B cell (primary cell): Measurements from ENCODE around the gene GPD1. TPM values are rescaled to one million over a fixed set of nuclear protein-coding genes. Genes with fewer than 3 reads are reported as not detected.

ENCODE experiments used
- ATAC-seq: fragments of 200-7000 bp; cut with Tn5 transposase; one replicate; pipeline ENCODE4 v1.10.0; 2021; ENCODE audit warnings: low read depth, mild to moderate bottlenecking, moderate number of reproducible peaks, moderate library complexity
- CTCF ChIA-PET: fragments of 350-600 bp; sonication (Branson Sonifier 250); formaldehyde crosslinking; loops from one replicate; lab custom pipeline; 2021; ENCODE audit warnings: antibody characterized with exemption, inconsistent platforms; lab: Charles Lee
- POLR2A ChIA-PET: fragments of 350-600 bp; sonication (Branson Sonifier 250); formaldehyde crosslinking; loops from one replicate; lab custom pipeline; 2021; ENCODE audit warnings: antibody characterized with exemption; lab: Charles Lee
- DNase-seq: peaks from one replicate; pipeline ENCODE4 v3.0.0; 2013
- H2AFZ ChIP-seq: 2 replicates; pipeline ENCODE4 v1.6.1; 2012; ENCODE audit warnings: mild to moderate bottlenecking, low read depth, low read length; ENCODE audit not compliant: insufficient read depth, poor library complexity, severe bottlenecking
- H3K27ac ChIP-seq, 2 donors: 1 replicate in 1 of 2; 2 replicates in 1 of 2; pipeline ENCODE4 v1.5.1; 2012 to 2013; ENCODE audit warnings: low read length in 2 of 2, mild to moderate bottlenecking in 2 of 2, moderate library complexity in 1 of 2
- H3K27me3 ChIP-seq, 4 experiments: fragments of 200-600 bp in 1 of 4; sonication (generic) in 1 of 4; replicated peaks in 1 of 4; 1 replicate in 2 of 4; 2 replicates in 2 of 4; pipeline versions ENCODE4 v1.6.1 to v1.7.0; 2013 to 2016; ENCODE audit warnings: low read length in 3 of 4, mild to moderate bottlenecking in 2 of 4, mixed read lengths in 1 of 4, moderate library complexity in 1 of 4; ENCODE audit not compliant: insufficient read depth in 4 of 4, control insufficient read depth in 3 of 4; ENCODE audit errors: control extremely low read depth in 1 of 4
- H3K36me3 ChIP-seq, 2 experiments: replicated peaks in 1 of 2; 1 replicate in 1 of 2; 2 replicates in 1 of 2; pipeline versions ENCODE4 v1.6.1 to v1.7.1; 2013; ENCODE audit warnings: low read length in 1 of 2; ENCODE audit not compliant: insufficient read depth in 2 of 2, control insufficient read depth in 1 of 2; ENCODE audit errors: control extremely low read depth in 1 of 2, extremely low read depth in 1 of 2
- H3K4me1 ChIP-seq, 2 donors: fragments of 200-600 bp in 1 of 2; sonication (generic) in 1 of 2; 1 replicate in 1 of 2; 2 replicates in 1 of 2; pipeline versions ENCODE4 v1.5.1 to v1.6.1; 2013 to 2017; ENCODE audit warnings: low read length in 2 of 2; ENCODE audit not compliant: control insufficient read depth in 2 of 2, insufficient read depth in 2 of 2
- H3K4me2 ChIP-seq: replicated peaks from 2 replicates; pipeline ENCODE3; 2012; ENCODE audit warnings: mild to moderate bottlenecking, low read depth, low read length; ENCODE audit not compliant: poor library complexity, severe bottlenecking
- H3K4me3 ChIP-seq, 5 experiments: fragments of 200-600 bp in 1 of 5; sonication (generic) in 1 of 5; 1 replicate in 3 of 5; 2 replicates in 2 of 5; pipeline versions ENCODE4 v1.5.1 to v1.7.0; 2011 to 2016; ENCODE audit warnings: low read length in 4 of 5, mild to moderate bottlenecking in 4 of 5, low read depth in 2 of 5, control low read depth in 1 of 5, moderate library complexity in 1 of 5; ENCODE audit not compliant: insufficient read depth in 1 of 5; ENCODE audit errors: control extremely low read depth in 1 of 5, extremely low read depth in 1 of 5
- H3K79me2 ChIP-seq: fragments of 200-600 bp; sonication (generic); one replicate; pipeline ENCODE4 v1.6.0; 2016; ENCODE audit warnings: low read length; ENCODE audit not compliant: control insufficient read depth, insufficient read depth
- H3K9ac ChIP-seq: fragments of 200-600 bp; sonication (generic); 2 replicates; pipeline ENCODE4 v1.6.1; 2017; ENCODE audit warnings: mild to moderate bottlenecking, low read length, moderate library complexity
- H3K9me3 ChIP-seq, 3 donors: one replicate each; pipeline versions ENCODE4 v1.6.1 to v1.7.1; 2013; ENCODE audit warnings: low read length in 2 of 3; ENCODE audit not compliant: control insufficient read depth in 2 of 3, insufficient read depth in 1 of 3; ENCODE audit errors: control extremely low read depth in 1 of 3
- H4K20me1 ChIP-seq: 2 replicates; pipeline ENCODE4 v1.6.0; 2012; ENCODE audit warnings: mild to moderate bottlenecking, low read length; ENCODE audit not compliant: insufficient read depth, control insufficient read depth, poor library complexity, severe bottlenecking
- H3K27ac Mint-ChIP-seq: one replicate; pipeline ENCODE4 v1.8.0; 2021; ENCODE audit warnings: mixed read lengths
- H3K27me3 Mint-ChIP-seq: one replicate; pipeline ENCODE4 v1.8.0; 2021; ENCODE audit warnings: mixed read lengths
- H3K4me1 Mint-ChIP-seq: one replicate; pipeline ENCODE4 v1.8.0; 2021; ENCODE audit warnings: mixed read lengths
- H3K4me3 Mint-ChIP-seq: one replicate; pipeline ENCODE4 v1.8.0; 2021; ENCODE audit warnings: mixed read lengths
- H3K9me3 Mint-ChIP-seq: one replicate; pipeline ENCODE4 v1.8.0; 2022; ENCODE audit warnings: mixed read lengths; ENCODE audit not compliant: insufficient read depth
- CTCF ChIP-seq: fragments of 200-600 bp; IDR thresholded peaks from one replicate; pipeline ENCODE4 v1.8.0; 2022; ENCODE audit warnings: antibody characterized with exemption, mild to moderate bottlenecking
- EZH2 ChIP-seq: IDR thresholded peaks from 2 replicates; pipeline ENCODE4 v1.6.1; 2012; ENCODE audit warnings: borderline replicate concordance, low read depth, mild to moderate bottlenecking, moderate library complexity, low read length; ENCODE audit not compliant: insufficient read depth, poor library complexity, severe bottlenecking
- WGBS: methylation state at CpG from one replicate; pipeline ENCODE4 v1.1.5; 2013; ENCODE audit warnings: missing lambda C conversion rate; ENCODE audit not compliant: insufficient coverage; 5-methylcytosine and 5-hydroxymethylcytosine counted together
- intact Hi-C: fragments of 100-400 bp; cut with micrococcal nuclease; formaldehyde crosslinking; loops from one replicate; pipeline ENCODE4 v1.10.0; 2022
- polyA plus RNA-seq: library from polyadenylated mRNA; depleted of rRNA; stranded (reverse); fragments of >200 nt; gene quantifications from 2 replicates; pipeline ENCODE4 v1.2.3, GENCODE V29; 2012
- total RNA-seq, 2 donors: library from RNA; stranded (reverse); fragments of 120-200 nt in 1 of 2; gene quantifications; 1 replicate in 1 of 2; 2 replicates in 1 of 2; pipeline versions ENCODE4 v1.2.3 to v1.2.4, GENCODE V29; 2013 to 2022

GPD1 gene
- total and polyA plus RNA-seq, 2 donors (not counting 1 experiment from before 2014, with no cell fraction given), result 0.54 to 1.1 TPM

- no peak for TF ChIP-seq EZH2
- no peak for TF ChIP-seq CTCF
- 100% methylated on average over 1 of the region's 3 CpGs for WGBS
- intact Hi-C loops, result no loop called here
Measured at GRCh38 chr12:50101663-50102062, 2.1 kb upstream of the GPD1 start.

GRCh38 chr12:50102131-50102531 lies 1.7 kb upstream of the GPD1 start:
- Mint-ChIP-seq H3K4me1 (no peaks in the 10 kb centered on the region), H3K27me3 (no peaks in the 10 kb centered on the region), H3K27ac (no peak overlapping the region), H3K9me3 (no peaks in the 10 kb centered on the region), H3K4me3 (no peak overlapping the region)
- ChIA-PET POLR2A (interaction anchor here (1.1 kb wide), 1 partner anchor 16 kb away, joined by 3 read pairs; no protein-coding TSS in a partner anchor), CTCF (interaction anchor here (1.7 to 14.8 kb wide), 3 partner anchors 9 to 74 kb away, joined by 5 to 343 read pairs (median 21); partner anchors contain the start of genes COX14 and SMARCD1)
- Histone ChIP-seq H3K36me3 (peaks cover 7 to 37% of the 10 kb centered on the region in 2 experiments), H3K4me3 (no peak overlapping the region), H2AFZ (no peak overlapping the region), H3K27ac (no peak overlapping the region), H4K20me1 (peaks cover 5% of the 10 kb centered on the region), H3K9me3 (no peaks in the 10 kb centered on the region), H3K4me1 (no peaks in the 10 kb centered on the region), H3K4me2 (no peak overlapping the region), H3K79me2 (peaks cover 10% of the 10 kb centered on the region), H3K27me3 (no peaks in the 10 kb centered on the region), H3K9ac (no peak overlapping the region)
- no peak for ATAC-seq
- no peak for DNase-seq
- intact Hi-C loops, result no loop called here
- WGBS, result no CpG with 5 or more reads among the region's 2 CpGs
- TF ChIP-seq CTCF, result no peak
- no peak for TF ChIP-seq EZH2

More at GRCh38 chr12:50101663-50102062, 2.1 kb upstream of the GPD1 start:
- no peak overlapping the region for H2AFZ ChIP-seq
- Mint-ChIP-seq H3K27me3 (no peaks in the 10 kb centered on the region), H3K4me3 (no peak overlapping the region), H3K9me3 (no peaks in the 10 kb centered on the region), H3K4me1 (no peaks in the 10 kb centered on the region), H3K27ac (no peak overlapping the region)
- no peak overlapping the region for H3K27ac ChIP-seq
- CTCF ChIA-PET, result interaction anchor here (1.7 to 14.8 kb wide), 3 partner anchors 10 to 74 kb away, joined by 5 to 343 read pairs (median 21); partner anchors contain the start of genes COX14 and SMARCD1
- H3K9ac ChIP-seq, result no peak overlapping the region
- H3K4me1 ChIP-seq, result no peaks in the 10 kb centered on the region
- DNase-seq, result no peak
- no peaks in the 10 kb centered on the region for H3K27me3 ChIP-seq
- peaks cover 9% of the 10 kb centered on the region for H3K79me2 ChIP-seq
- H3K4me3 ChIP-seq, result no peak overlapping the region
- H3K36me3 ChIP-seq, result peaks cover 8 to 39% of the 10 kb centered on the region in 2 experiments
- POLR2A ChIA-PET, result interaction anchor here (1.1 kb wide), 1 partner anchor 16 kb away, joined by 3 read pairs; no protein-coding TSS in a partner anchor
- H3K4me2 ChIP-seq, result no peak overlapping the region
- no peaks in the 10 kb centered on the region for H3K9me3 ChIP-seq
- no peak for ATAC-seq
- peaks cover 5% of the 10 kb centered on the region for H4K20me1 ChIP-seq
